CD4-positive, alpha-beta memory T cell (primary cell): ENCODE measurements around the gene MLPH. TPM values are rescaled to one million over a fixed set of nuclear protein-coding genes. Genes with fewer than 3 reads are reported as not detected.

ENCODE experiments used
- CTCF ChIA-PET: fragments of 350-600 bp; sonication (Branson Sonifier 250); formaldehyde crosslinking; loops from one replicate; lab custom pipeline; 2021; ENCODE audit warnings: inconsistent platforms; ENCODE audit not compliant: partially characterized antibody; lab: Charles Lee
- POLR2A ChIA-PET: fragments of 350-600 bp; sonication (Branson Sonifier 250); formaldehyde crosslinking; loops from one replicate; lab custom pipeline; 2021; ENCODE audit not compliant: partially characterized antibody; lab: Charles Lee
- DNase-seq, 5 donors: peaks; one replicate each; pipeline versions ENCODE4 v3.0.0 to v3.0.0-alpha.2; 2020 to 2022; ENCODE audit warnings: mixed read lengths in 1 of 5
- H3K27ac ChIP-seq: one replicate; pipeline ENCODE4 v1.7.0; 2013; ENCODE audit warnings: low read depth, low read length
- H3K27me3 ChIP-seq: 2 replicates; pipeline ENCODE4 v1.7.0; 2013; ENCODE audit warnings: mild to moderate bottlenecking, low read length, moderate library complexity; ENCODE audit not compliant: insufficient read depth
- H3K36me3 ChIP-seq: 2 replicates; pipeline ENCODE4 v1.7.0; 2013; ENCODE audit warnings: mild to moderate bottlenecking, low read length, moderate library complexity; ENCODE audit not compliant: insufficient read depth
- H3K4me1 ChIP-seq: 2 replicates; pipeline ENCODE4 v1.7.0; 2013; ENCODE audit warnings: mild to moderate bottlenecking, low read length, moderate library complexity; ENCODE audit not compliant: insufficient read depth
- H3K4me3 ChIP-seq, 2 donors: one replicate each; pipeline ENCODE4 v1.7.0; 2013; ENCODE audit warnings: low read length in 2 of 2, mild to moderate bottlenecking in 1 of 2
- H3K9me3 ChIP-seq, 2 donors: one replicate each; pipeline ENCODE4 v1.7.0; 2013; ENCODE audit warnings: low read length in 2 of 2, control low read depth in 1 of 2; ENCODE audit not compliant: control insufficient read depth in 1 of 2
- H3K27ac Mint-ChIP-seq, 7 donors: one replicate each; pipeline ENCODE4 v1.8.0; 2020 to 2021; ENCODE audit warnings: mixed read lengths in 7 of 7, mild to moderate bottlenecking in 6 of 7, inconsistent platforms in 3 of 7, moderate library complexity in 3 of 7
- H3K27me3 Mint-ChIP-seq, 2 donors: one replicate each; pipeline ENCODE4 v1.8.0; 2020 to 2021; ENCODE audit warnings: mixed read lengths in 2 of 2
- H3K36me3 Mint-ChIP-seq, 2 donors: one replicate each; pipeline ENCODE4 v1.8.0; 2020 to 2021; ENCODE audit warnings: mixed read lengths in 2 of 2, inconsistent platforms in 1 of 2, mild to moderate bottlenecking in 1 of 2
- H3K4me1 Mint-ChIP-seq, 4 donors: one replicate each; pipeline ENCODE4 v1.8.0; 2020 to 2021; ENCODE audit warnings: mixed read lengths in 4 of 4, mild to moderate bottlenecking in 1 of 4
- H3K4me3 Mint-ChIP-seq, 8 donors: one replicate each; pipeline ENCODE4 v1.8.0; 2020 to 2021; ENCODE audit warnings: mixed read lengths in 8 of 8, mild to moderate bottlenecking in 7 of 8, moderate library complexity in 6 of 8, inconsistent platforms in 3 of 8
- H3K9me3 Mint-ChIP-seq, 8 donors: one replicate each; pipeline ENCODE4 v1.8.0; 2020 to 2021; ENCODE audit warnings: mixed read lengths in 8 of 8, mild to moderate bottlenecking in 5 of 8, inconsistent platforms in 3 of 8, moderate library complexity in 1 of 8
- intact Hi-C: fragments of 100-400 bp; cut with micrococcal nuclease; formaldehyde crosslinking; loops from one replicate; pipeline ENCODE4 v1.15.1; 2023
- polyA plus RNA-seq, 2 donors: library from polyadenylated mRNA; unstranded; fragments of 300-500 nt; fragmentation: Illumina TruSeq; gene quantifications; one replicate each; pipeline ENCODE4 v1.2.3, GENCODE V29; 2021
- total RNA-seq, 2 experiments: library from RNA; stranded (reverse); gene quantifications; one replicate each; pipeline ENCODE4 v1.2.3, GENCODE V29; 2021

MLPH gene
- total and polyA plus RNA-seq, 4 experiments from 2014 or later: not detected

DNA sequence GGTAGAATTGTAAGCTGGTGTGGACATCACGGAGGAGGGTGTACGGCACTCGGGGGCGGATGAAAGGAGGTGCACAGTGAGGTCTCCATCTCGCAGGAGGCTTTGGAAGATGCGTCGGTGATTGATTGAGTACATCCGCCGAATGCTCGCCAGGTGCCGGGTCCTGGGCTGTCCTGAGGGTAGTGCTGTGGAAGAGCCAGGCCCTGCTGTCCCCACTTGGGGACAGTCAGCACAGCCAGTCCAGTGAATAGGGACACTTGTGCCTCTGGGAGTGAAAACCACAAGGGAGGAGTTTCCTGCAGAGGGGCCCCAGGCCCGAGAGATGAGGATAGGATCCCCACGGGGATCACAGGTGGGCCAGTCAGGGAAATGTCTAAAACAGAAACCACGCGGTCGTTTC, 28.1 kb downstream of the MLPH start:
- Histone ChIP-seq H3K4me1 (no peaks in the 10 kb centered on the region), H3K36me3 (no peaks in the 10 kb centered on the region), H3K27me3 (no peaks in the 10 kb centered on the region), H3K9me3 (no peaks in the 10 kb centered on the region), H3K4me3 (no peak overlapping the region), H3K27ac (no peak overlapping the region)
- Mint-ChIP-seq H3K4me3 (no peak overlapping the region), H3K27me3 (peaks cover 0 to 3% of the 10 kb centered on the region in 2 donors), H3K27ac (peak overlapping the region in 1 of 7 donors; percentile 64), H3K4me1 (no peaks in the 10 kb centered on the region), H3K9me3 (no peaks in the 10 kb centered on the region), H3K36me3 (no peaks in the 10 kb centered on the region)
- ChIA-PET CTCF (interaction anchor here (0.9 to 10.3 kb wide), 2 partner anchors 57 to 231 kb away, joined by 3 to 158 read pairs; no protein-coding TSS in a partner anchor), POLR2A (no interaction called here)
- no peak for DNase-seq
- intact Hi-C loops: no loop called here

DNA sequence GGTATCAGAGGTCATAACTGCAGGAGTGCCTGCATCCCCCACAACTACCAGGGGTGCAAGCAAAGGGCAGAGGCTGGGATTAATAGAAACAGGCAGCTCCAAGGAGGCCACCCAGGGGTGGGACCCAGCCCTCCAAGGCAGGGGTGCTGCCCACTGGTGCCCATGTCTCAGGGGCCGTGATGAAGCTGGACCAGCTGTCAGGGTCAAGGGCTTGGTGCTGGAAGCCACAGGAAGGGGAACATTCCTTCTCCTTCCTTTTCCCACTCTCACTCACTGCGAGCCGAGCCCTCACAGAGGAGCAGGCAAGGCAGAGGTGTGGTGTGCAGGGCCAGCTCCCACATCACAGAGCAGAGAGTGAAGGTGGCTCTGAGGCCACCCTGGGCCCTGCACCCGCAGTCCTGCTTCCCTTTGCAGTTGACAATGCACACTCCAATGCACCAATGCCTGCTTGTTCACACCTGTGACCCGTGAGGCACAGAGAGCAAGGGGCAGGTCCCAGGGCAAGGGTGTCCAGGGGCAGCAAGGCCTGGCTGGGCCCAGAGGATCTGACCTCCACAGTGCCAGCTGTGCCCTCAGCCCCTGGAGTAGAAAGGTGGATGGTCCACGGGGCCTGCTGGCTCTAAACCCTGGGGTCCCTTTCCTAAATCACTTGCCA, 28.7 kb downstream of the MLPH start:
- peaks cover 0 to 2% of the 10 kb centered on the region in 2 donors for H3K27me3 Mint-ChIP-seq
- H3K36me3 Mint-ChIP-seq: no peaks in the 10 kb centered on the region

DNA sequence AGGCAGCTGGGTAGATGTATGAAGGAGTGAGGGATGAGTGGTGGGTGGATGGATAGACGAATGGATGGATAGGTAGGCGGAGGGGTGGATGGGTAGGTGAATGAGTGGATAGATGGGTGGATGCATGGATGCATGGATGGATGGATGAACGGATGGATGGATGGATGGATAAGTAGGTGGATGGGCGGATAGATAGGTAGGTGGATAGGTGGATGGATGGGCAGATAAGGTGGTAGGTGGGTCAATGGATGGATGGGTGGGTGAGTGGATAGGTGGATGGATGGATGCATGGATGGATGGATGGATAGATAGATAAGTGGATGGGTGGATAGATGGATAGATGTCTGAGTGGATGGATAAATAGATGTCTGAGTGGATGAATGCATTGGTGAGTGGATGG, 30.1 kb downstream of the MLPH start:
- Mint-ChIP-seq H3K27me3 (no peaks in the 10 kb centered on the region), H3K36me3 (no peaks in the 10 kb centered on the region), H3K4me1 (no peaks in the 10 kb centered on the region), H3K4me3 (peak overlapping the region in 1 of 8 donors; percentile 24), H3K9me3 (no peaks in the 10 kb centered on the region), H3K27ac (no peak overlapping the region)
- H3K4me1 ChIP-seq: no peaks in the 10 kb centered on the region
- intact Hi-C loops: no loop called here
- no peak overlapping the region for H3K4me3 ChIP-seq
- H3K27me3 ChIP-seq: no peaks in the 10 kb centered on the region
- H3K27ac ChIP-seq: no peak overlapping the region
- CTCF ChIA-PET: interaction anchor here (10.3 kb wide), 1 partner anchor 55 kb away, joined by 158 read pairs; no protein-coding TSS in a partner anchor
- POLR2A ChIA-PET: no interaction called here
- no peaks in the 10 kb centered on the region for H3K9me3 ChIP-seq
- H3K36me3 ChIP-seq: no peaks in the 10 kb centered on the region
- DNase-seq: no peak

More for the DNA sequence above, 28.7 kb downstream of the MLPH start:
- intact Hi-C loops: no loop called here
- ChIA-PET POLR2A (no interaction called here), CTCF (interaction anchor here (10.3 kb wide), 1 partner anchor 56 kb away, joined by 158 read pairs; no protein-coding TSS in a partner anchor)
- Histone ChIP-seq H3K4me1 (no peaks in the 10 kb centered on the region), H3K9me3 (no peaks in the 10 kb centered on the region), H3K36me3 (no peaks in the 10 kb centered on the region), H3K27me3 (no peaks in the 10 kb centered on the region), H3K27ac (no peak overlapping the region), H3K4me3 (no peak overlapping the region)
- Mint-ChIP-seq H3K27ac (peak overlapping the region in 1 of 7 donors; percentile 64), H3K4me1 (no peaks in the 10 kb centered on the region), H3K4me3 (no peak overlapping the region), H3K9me3 (no peaks in the 10 kb centered on the region)
- DNase-seq: no peak

DNA sequence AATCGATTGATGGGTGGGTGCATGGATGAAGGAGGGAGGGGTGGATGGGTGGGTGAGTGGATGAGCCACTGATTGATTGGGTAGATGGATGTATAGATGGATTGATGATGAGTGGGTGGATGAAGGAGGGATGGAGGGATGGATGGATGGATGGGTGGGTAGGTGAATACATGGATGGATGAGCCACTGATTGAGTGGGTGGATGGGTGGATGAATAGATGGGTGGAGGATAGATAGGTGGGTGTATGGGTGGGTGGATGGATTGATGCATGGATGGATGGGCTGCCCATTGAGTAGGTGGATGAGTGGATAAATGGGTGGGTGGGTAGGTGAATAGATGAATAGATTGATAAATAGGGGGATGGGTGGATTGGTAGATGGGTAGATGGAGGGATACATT, 30.9 kb downstream of the MLPH start:
- H3K4me3 ChIP-seq: no peak overlapping the region
- Mint-ChIP-seq H3K4me3 (no peak overlapping the region), H3K27me3 (no peaks in the 10 kb centered on the region), H3K4me1 (no peaks in the 10 kb centered on the region), H3K9me3 (no peaks in the 10 kb centered on the region), H3K27ac (no peak overlapping the region), H3K36me3 (no peaks in the 10 kb centered on the region)
- H3K9me3 ChIP-seq: no peaks in the 10 kb centered on the region
- POLR2A ChIA-PET: no interaction called here
- no peaks in the 10 kb centered on the region for H3K27me3 ChIP-seq
- no peaks in the 10 kb centered on the region for H3K4me1 ChIP-seq
- CTCF ChIA-PET: interaction anchor here (1.0 kb wide), 1 partner anchor 54 kb away, joined by 3 read pairs; no protein-coding TSS in a partner anchor
- H3K36me3 ChIP-seq: no peaks in the 10 kb centered on the region
- no peak for DNase-seq
- H3K27ac ChIP-seq: no peak overlapping the region
- intact Hi-C loops: no loop called here

DNA sequence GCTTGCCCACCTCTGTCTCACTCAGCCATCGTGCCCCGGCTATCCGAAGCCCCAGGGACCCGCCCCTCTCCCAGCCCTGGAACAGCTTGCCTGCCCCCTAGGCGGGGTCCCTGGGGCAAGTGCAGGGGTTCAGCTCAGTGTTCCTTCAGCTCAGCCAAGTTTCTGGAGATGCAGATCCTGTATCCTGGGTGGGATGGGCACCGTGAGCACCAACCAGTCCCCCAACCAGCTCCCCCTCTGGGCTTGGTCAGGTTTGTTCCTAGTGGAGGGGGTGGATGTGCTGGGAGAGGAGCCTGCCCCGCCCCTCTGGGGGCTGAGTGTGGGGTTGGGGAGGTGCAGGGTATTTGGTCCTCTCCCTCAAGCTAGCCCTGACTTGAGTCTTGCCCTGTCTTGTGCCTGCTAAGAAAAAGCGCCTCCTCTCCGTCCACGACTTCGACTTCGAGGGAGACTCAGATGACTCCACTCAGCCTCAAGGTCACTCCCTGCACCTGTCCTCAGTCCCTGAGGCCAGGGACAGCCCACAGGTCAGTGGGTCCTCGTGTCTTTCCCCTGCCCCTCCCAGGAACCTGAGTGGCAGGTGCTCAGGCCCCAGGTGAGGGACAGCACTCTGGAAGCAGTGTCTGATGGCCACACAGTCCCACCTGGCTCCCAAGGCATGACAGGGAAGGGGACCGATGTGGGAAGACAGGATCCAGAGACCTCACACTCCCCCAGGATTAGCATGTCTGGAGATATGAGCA, 32.6 kb downstream of the MLPH start:
- H3K36me3 Mint-ChIP-seq: no peaks in the 10 kb centered on the region

DNA sequence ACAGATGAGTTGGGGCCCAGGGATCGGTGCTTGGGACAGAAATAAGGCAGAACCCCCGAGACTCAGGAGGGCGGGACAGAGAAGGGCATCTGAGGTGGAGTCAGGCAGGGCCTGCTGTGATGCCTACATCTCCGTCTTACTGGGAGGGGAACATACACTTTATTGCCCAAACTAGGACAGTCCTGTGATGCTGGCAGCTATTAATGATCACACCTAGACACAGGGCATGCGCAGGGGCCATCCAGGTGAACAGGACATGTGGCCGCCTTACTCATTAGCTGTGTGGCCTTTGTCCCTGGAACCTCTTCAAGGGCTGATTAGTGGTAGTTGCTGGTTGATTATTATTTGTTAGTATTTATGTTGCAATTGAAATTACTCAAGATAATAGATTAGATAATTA, 33.2 kb downstream of the MLPH start:
- no peak overlapping the region for H3K27ac Mint-ChIP-seq
- H3K9me3 Mint-ChIP-seq: no peaks in the 10 kb centered on the region

More for the DNA sequence above, 32.6 kb downstream of the MLPH start:
- DNase-seq: no peak
- CTCF ChIA-PET: no interaction called here
- Mint-ChIP-seq H3K27me3 (no peaks in the 10 kb centered on the region), H3K9me3 (no peaks in the 10 kb centered on the region), H3K4me1 (no peaks in the 10 kb centered on the region), H3K4me3 (no peak overlapping the region), H3K27ac (no peak overlapping the region)
- Histone ChIP-seq H3K27ac (no peak overlapping the region), H3K4me3 (no peak overlapping the region), H3K4me1 (no peaks in the 10 kb centered on the region), H3K36me3 (no peaks in the 10 kb centered on the region), H3K27me3 (no peaks in the 10 kb centered on the region), H3K9me3 (no peaks in the 10 kb centered on the region)
- intact Hi-C loops: no loop called here
- POLR2A ChIA-PET: no interaction called here

DNA sequence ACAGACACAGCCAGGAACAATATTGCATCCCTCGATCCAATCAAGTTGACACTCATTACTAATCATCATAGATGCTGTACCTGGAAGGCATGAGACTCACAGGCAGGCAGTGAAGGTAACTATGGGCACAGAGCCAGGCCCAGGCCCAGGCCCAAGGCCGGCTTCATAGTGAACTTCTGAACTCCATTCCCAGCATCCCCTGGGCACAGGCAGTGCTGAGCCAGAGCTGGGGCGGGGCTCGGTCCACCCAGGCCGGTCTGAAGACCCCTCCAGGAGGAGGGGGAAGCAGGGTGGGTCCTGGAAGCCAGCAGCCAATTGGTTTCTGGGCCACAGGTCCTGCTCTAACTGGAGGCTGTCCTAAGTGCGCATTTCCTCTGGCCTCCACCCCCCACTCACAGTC, 37.6 kb downstream of the MLPH start:
- POLR2A ChIA-PET: no interaction called here
- H3K4me3 Mint-ChIP-seq: no peak overlapping the region
- Histone ChIP-seq H3K4me3 (no peak overlapping the region), H3K27me3 (no peaks in the 10 kb centered on the region), H3K27ac (no peak overlapping the region), H3K4me1 (no peaks in the 10 kb centered on the region), H3K36me3 (no peaks in the 10 kb centered on the region), H3K9me3 (no peaks in the 10 kb centered on the region)
- no peaks in the 10 kb centered on the region for H3K36me3 Mint-ChIP-seq
- H3K27ac Mint-ChIP-seq: no peak overlapping the region
- no peaks in the 10 kb centered on the region for H3K27me3 Mint-ChIP-seq
- intact Hi-C loops: no loop called here
- no peak for DNase-seq
- H3K9me3 Mint-ChIP-seq: no peaks in the 10 kb centered on the region
- H3K4me1 Mint-ChIP-seq: peaks cover 0 to 3% (median 0%) of the 10 kb centered on the region in 4 donors
- CTCF ChIA-PET: interaction anchor here (1.3 kb wide), 1 partner anchor 12 kb away, joined by 3 read pairs; no protein-coding TSS in a partner anchor

More for the DNA sequence above, 33.2 kb downstream of the MLPH start:
- ChIA-PET POLR2A (no interaction called here), CTCF (interaction anchor here (1.6 kb wide), 1 partner anchor 7 kb away, joined by 7 read pairs; no protein-coding TSS in a partner anchor)
- Mint-ChIP-seq H3K27me3 (no peaks in the 10 kb centered on the region), H3K36me3 (no peaks in the 10 kb centered on the region), H3K4me3 (no peak overlapping the region), H3K4me1 (no peaks in the 10 kb centered on the region)
- no peaks in the 10 kb centered on the region for H3K9me3 ChIP-seq
- no peak overlapping the region for H3K27ac ChIP-seq
- DNase-seq: no peak
- H3K36me3 ChIP-seq: no peaks in the 10 kb centered on the region
- no peak overlapping the region for H3K4me3 ChIP-seq
- H3K27me3 ChIP-seq: no peaks in the 10 kb centered on the region
- intact Hi-C loops: no loop called here
- H3K4me1 ChIP-seq: no peaks in the 10 kb centered on the region
